GM23338 (cell line): ENCODE measurements around the gene LAPTM4A.

Source experiments
- CREB1 ChIP-seq: fragments of 250-450 bp; sonication (Bioruptor Pico); IDR thresholded peaks from 2 replicates; pipeline ENCODE4 v1.5.0; 2020; ENCODE audit warnings: low read depth, mild to moderate bottlenecking, moderate library complexity
- EZH2 ChIP-seq: fragments of 200-600 bp; sonication (generic); IDR thresholded peaks from one replicate; pipeline ENCODE4 v1.8.0; 2017; ENCODE audit warnings: antibody characterized with exemption, mild to moderate bottlenecking, low read depth; ENCODE audit not compliant: unreplicated experiment
- EZH2phosphoT487 ChIP-seq: fragments of 200-600 bp; sonication (generic); IDR thresholded peaks from one replicate; pipeline ENCODE4 v1.8.1; 2018; ENCODE audit warnings: antibody characterized with exemption; ENCODE audit not compliant: unreplicated experiment
- JUNB ChIP-seq: IDR thresholded peaks from one replicate; pipeline ENCODE4 v1.6.1; 2016; ENCODE audit warnings: antibody characterized with exemption; ENCODE audit not compliant: unreplicated experiment
- POLR2AphosphoS5 ChIP-seq: IDR thresholded peaks from 2 replicates; pipeline ENCODE4 v1.6.1; 2016; ENCODE audit warnings: antibody characterized with exemption, low read depth
- ZNF114 ChIP-seq: fragments of 250-450 bp; sonication (Bioruptor Pico); IDR thresholded peaks from 2 replicates; pipeline ENCODE4 v1.5.0; 2020; ENCODE audit warnings: mild to moderate bottlenecking, moderate library complexity
- ZNF331 ChIP-seq: fragments of 250-450 bp; sonication (Bioruptor Pico); IDR thresholded peaks from 2 replicates; pipeline ENCODE4 v1.5.0; 2020; ENCODE audit warnings: low read depth, mild to moderate bottlenecking, moderate library complexity
- ZNF462 ChIP-seq: fragments of 250-450 bp; sonication (Bioruptor Pico); IDR thresholded peaks from 2 replicates; pipeline ENCODE4 v1.5.0; 2020; ENCODE audit warnings: mild to moderate bottlenecking, moderate library complexity
- TF ChIP-seq, protein P1 (sequence below), 2 experiments: fragments of 200-600 bp in 1 of 2; sonication (generic) in 1 of 2; conservative IDR thresholded peaks; 2 replicates each; pipeline versions ENCODE4 v1.5.1 to v1.6.1; 2016 to 2017; ENCODE audit warnings: antibody characterized with exemption in 2 of 2, low read depth in 2 of 2, mild to moderate bottlenecking in 2 of 2, moderate library complexity in 1 of 2
- TF ChIP-seq, protein P2 (sequence below): IDR thresholded peaks from 2 replicates; pipeline ENCODE4 v1.6.1; 2016; ENCODE audit warnings: antibody characterized with exemption
- TF ChIP-seq, protein P3 (sequence below): IDR thresholded peaks from one replicate; pipeline ENCODE4 v1.6.1; 2018; ENCODE audit warnings: antibody characterized with exemption; ENCODE audit not compliant: unreplicated experiment

DNA sequence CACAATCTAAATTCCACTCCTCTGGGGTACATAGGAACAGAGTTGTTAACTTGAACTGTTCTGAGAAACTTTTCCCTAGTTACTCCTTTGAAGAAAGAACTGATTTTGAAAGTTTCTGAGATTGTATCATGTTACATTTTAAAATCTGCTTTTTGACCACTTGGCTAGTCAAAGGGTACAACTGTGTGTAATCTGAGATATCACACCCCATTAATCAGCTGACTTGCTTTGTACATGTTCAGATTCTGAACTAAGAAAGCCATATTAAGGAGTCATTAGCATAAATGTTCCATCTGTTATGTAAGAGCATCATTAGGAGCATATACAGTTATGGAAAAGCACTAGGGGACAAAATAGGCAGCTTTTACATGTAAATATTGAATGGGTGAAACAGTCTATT is 57.7 kb downstream of the LAPTM4A start:
- TF ChIP-seq, protein P1, sequence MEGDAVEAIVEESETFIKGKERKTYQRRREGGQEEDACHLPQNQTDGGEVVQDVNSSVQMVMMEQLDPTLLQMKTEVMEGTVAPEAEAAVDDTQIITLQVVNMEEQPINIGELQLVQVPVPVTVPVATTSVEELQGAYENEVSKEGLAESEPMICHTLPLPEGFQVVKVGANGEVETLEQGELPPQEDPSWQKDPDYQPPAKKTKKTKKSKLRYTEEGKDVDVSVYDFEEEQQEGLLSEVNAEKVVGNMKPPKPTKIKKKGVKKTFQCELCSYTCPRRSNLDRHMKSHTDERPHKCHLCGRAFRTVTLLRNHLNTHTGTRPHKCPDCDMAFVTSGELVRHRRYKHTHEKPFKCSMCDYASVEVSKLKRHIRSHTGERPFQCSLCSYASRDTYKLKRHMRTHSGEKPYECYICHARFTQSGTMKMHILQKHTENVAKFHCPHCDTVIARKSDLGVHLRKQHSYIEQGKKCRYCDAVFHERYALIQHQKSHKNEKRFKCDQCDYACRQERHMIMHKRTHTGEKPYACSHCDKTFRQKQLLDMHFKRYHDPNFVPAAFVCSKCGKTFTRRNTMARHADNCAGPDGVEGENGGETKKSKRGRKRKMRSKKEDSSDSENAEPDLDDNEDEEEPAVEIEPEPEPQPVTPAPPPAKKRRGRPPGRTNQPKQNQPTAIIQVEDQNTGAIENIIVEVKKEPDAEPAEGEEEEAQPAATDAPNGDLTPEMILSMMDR (conservative IDR thresholded peaks at IDR 0.05; ENCODE audit: low read depth in 2 of 2), result no peak
- no peak for TF ChIP-seq POLR2AphosphoS5
- TF ChIP-seq, protein P2, sequence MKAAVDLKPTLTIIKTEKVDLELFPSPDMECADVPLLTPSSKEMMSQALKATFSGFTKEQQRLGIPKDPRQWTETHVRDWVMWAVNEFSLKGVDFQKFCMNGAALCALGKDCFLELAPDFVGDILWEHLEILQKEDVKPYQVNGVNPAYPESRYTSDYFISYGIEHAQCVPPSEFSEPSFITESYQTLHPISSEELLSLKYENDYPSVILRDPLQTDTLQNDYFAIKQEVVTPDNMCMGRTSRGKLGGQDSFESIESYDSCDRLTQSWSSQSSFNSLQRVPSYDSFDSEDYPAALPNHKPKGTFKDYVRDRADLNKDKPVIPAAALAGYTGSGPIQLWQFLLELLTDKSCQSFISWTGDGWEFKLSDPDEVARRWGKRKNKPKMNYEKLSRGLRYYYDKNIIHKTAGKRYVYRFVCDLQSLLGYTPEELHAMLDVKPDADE, result no peak
- no peak for TF ChIP-seq EZH2
- no peak for TF ChIP-seq CREB1
- no peak for TF ChIP-seq EZH2phosphoT487
- no peak for TF ChIP-seq ZNF331 (CRISPR knock-in tag)
- TF ChIP-seq, protein P3, sequence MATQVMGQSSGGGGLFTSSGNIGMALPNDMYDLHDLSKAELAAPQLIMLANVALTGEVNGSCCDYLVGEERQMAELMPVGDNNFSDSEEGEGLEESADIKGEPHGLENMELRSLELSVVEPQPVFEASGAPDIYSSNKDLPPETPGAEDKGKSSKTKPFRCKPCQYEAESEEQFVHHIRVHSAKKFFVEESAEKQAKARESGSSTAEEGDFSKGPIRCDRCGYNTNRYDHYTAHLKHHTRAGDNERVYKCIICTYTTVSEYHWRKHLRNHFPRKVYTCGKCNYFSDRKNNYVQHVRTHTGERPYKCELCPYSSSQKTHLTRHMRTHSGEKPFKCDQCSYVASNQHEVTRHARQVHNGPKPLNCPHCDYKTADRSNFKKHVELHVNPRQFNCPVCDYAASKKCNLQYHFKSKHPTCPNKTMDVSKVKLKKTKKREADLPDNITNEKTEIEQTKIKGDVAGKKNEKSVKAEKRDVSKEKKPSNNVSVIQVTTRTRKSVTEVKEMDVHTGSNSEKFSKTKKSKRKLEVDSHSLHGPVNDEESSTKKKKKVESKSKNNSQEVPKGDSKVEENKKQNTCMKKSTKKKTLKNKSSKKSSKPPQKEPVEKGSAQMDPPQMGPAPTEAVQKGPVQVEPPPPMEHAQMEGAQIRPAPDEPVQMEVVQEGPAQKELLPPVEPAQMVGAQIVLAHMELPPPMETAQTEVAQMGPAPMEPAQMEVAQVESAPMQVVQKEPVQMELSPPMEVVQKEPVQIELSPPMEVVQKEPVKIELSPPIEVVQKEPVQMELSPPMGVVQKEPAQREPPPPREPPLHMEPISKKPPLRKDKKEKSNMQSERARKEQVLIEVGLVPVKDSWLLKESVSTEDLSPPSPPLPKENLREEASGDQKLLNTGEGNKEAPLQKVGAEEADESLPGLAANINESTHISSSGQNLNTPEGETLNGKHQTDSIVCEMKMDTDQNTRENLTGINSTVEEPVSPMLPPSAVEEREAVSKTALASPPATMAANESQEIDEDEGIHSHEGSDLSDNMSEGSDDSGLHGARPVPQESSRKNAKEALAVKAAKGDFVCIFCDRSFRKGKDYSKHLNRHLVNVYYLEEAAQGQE, result no peak
- TF ChIP-seq ZNF462 (CRISPR knock-in tag), result no peak
- no peak for TF ChIP-seq JUNB
- no peak for TF ChIP-seq ZNF114
